Testis (tissue), 2 donors: ENCODE data around the gene FRZB.

ENCODE experiments used
- POLR2A ChIP-seq: fragments of 450-650 bp; IDR thresholded peaks from one replicate; pipeline ENCODE4 v1.6.1; 2017; ENCODE audit warnings: antibody characterized with exemption, mild to moderate bottlenecking, moderate library complexity
- TF ChIP-seq, protein P1 (sequence below), 3 experiments: fragments of 450-650 bp in 2 of 3; fragments of 200-600 bp in 1 of 3; sonication (generic) in 1 of 3; IDR thresholded peaks; one replicate each; pipeline ENCODE4 v1.5.1; 2016 to 2019; ENCODE audit warnings: antibody characterized with exemption in 3 of 3, mild to moderate bottlenecking in 2 of 3, moderate library complexity in 1 of 3

DNA sequence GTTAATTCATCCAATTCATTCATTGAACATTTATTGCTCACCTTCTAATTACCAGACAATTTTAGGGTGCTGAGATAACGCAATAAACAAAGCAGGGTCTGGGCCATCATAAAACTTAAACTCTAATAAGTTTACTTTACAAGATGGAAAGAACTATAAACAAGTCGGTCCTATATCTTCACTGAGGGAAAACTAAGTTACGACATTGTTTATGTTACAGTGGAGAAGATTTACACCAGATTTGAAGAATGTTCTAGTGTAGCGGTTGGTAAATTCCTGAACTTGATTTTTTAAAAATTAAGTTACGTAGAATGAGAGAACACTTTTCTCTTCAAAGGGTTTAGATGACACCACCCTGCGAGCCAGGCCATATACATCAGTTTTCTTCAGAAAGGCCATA, 20.7 kb upstream of the FRZB start:
- TF ChIP-seq, protein P1, sequence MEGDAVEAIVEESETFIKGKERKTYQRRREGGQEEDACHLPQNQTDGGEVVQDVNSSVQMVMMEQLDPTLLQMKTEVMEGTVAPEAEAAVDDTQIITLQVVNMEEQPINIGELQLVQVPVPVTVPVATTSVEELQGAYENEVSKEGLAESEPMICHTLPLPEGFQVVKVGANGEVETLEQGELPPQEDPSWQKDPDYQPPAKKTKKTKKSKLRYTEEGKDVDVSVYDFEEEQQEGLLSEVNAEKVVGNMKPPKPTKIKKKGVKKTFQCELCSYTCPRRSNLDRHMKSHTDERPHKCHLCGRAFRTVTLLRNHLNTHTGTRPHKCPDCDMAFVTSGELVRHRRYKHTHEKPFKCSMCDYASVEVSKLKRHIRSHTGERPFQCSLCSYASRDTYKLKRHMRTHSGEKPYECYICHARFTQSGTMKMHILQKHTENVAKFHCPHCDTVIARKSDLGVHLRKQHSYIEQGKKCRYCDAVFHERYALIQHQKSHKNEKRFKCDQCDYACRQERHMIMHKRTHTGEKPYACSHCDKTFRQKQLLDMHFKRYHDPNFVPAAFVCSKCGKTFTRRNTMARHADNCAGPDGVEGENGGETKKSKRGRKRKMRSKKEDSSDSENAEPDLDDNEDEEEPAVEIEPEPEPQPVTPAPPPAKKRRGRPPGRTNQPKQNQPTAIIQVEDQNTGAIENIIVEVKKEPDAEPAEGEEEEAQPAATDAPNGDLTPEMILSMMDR (IDR thresholded peaks at IDR 0.05), result no peak
- TF ChIP-seq POLR2A, result no peak
